GM12878 (cell line): ENCODE data around the gene S100A16. TPM values are rescaled to one million over a fixed set of nuclear protein-coding genes. Genes with fewer than 3 reads are reported as not detected.

Experiments
- ATAC-seq: fragments of 200-7000 bp; cut with Tn5 transposase; 3 replicates; pipeline ENCODE4 v1.9.1; 2020; ENCODE audit warnings: mild to moderate bottlenecking, moderate library complexity
- BruUV-seq: library from RNA; stranded (reverse); fragments of 400-500 nt; replicated peaks from 2 replicates; lab custom pipeline; 2021; lab: Mats Ljungman, UMichigan
- CTCF ChIA-PET: fragments of 300-600 bp; sonication (Branson Sonifier 250); formaldehyde crosslinking; extraction: SDS; loops from one replicate; lab custom pipeline; 2021; ENCODE audit warnings: inconsistent platforms; lab: Yijun Ruan, JAX
- POLR2A ChIA-PET: fragments of 350-600 bp; formaldehyde crosslinking; extraction: SDS; loops from one replicate; lab custom pipeline; 2021; ENCODE audit warnings: inconsistent platforms; lab: Charles Lee
- RAD21 ChIA-PET: fragments of 300-600 bp; sonication (Branson Sonifier 250); formaldehyde crosslinking; loops from one replicate; lab custom pipeline; 2023; ENCODE audit warnings: antibody characterized with exemption; ENCODE audit not compliant: unreplicated experiment; lab: Charles Lee
- SMC1A ChIA-PET: fragments of 300-600 bp; sonication (Branson Sonifier 250); formaldehyde crosslinking; loops from one replicate; lab custom pipeline; 2023; ENCODE audit not compliant: unreplicated experiment, uncharacterized antibody; lab: Charles Lee
- DNase-seq: peaks from one replicate; pipeline ENCODE4 v3.0.0-alpha.2; 2011; ENCODE audit warnings: low read depth, low spot score
- FAIRE-seq: peaks from 3 replicates; lab custom pipeline; 2011; peaks lifted over from hg19 to GRCh38; lab: Jason Lieb, UNC
- H2AFZ ChIP-seq: 2 replicates; pipeline ENCODE4 v1.6.0; 2011; ENCODE audit warnings: low read depth, low read length, control low read depth; ENCODE audit not compliant: control insufficient read depth
- H3K27ac ChIP-seq: 2 replicates; pipeline ENCODE4 v1.5.1; 2011; ENCODE audit warnings: control low read depth; ENCODE audit not compliant: control insufficient read depth, insufficient read depth
- H3K27me3 ChIP-seq, 2 experiments: replicated peaks in 1 of 2; 2 replicates each; pipeline versions ENCODE4 v1.6.0 to v1.6.1; 2011; ENCODE audit warnings: low read length in 1 of 2; ENCODE audit not compliant: control insufficient read depth in 2 of 2, insufficient read depth in 2 of 2
- H3K36me3 ChIP-seq, 2 experiments: 2 replicates each; pipeline ENCODE4 v1.5.1; 2011; ENCODE audit warnings: low read length in 1 of 2; ENCODE audit not compliant: control insufficient read depth in 2 of 2, insufficient read depth in 2 of 2
- H3K4me1 ChIP-seq: 2 replicates; pipeline ENCODE4 v1.6.1; 2011; ENCODE audit warnings: mild to moderate bottlenecking, low read length, moderate library complexity, mixed read lengths; ENCODE audit not compliant: control insufficient read depth, insufficient read depth
- H3K4me2 ChIP-seq: 2 replicates; pipeline ENCODE4 v1.6.0; 2011; ENCODE audit warnings: control low read depth; ENCODE audit not compliant: control insufficient read depth, insufficient read depth
- H3K4me3 ChIP-seq: fragments of 200-600 bp; sonication (generic); 2 replicates; pipeline ENCODE4 v1.5.1; 2016
- H3K79me2 ChIP-seq: 2 replicates; pipeline ENCODE4 v1.6.0; 2011; ENCODE audit warnings: low read length; ENCODE audit not compliant: control insufficient read depth, insufficient read depth
- H3K9ac ChIP-seq: 2 replicates; pipeline ENCODE4 v1.8.0; 2011; ENCODE audit warnings: low read length, control low read depth, mixed read lengths; ENCODE audit not compliant: control insufficient read depth, insufficient read depth
- H3K9me3 ChIP-seq: replicated peaks from 3 replicates; pipeline ENCODE4 v1.5.1; 2011; ENCODE audit warnings: mild to moderate bottlenecking, low read length; ENCODE audit not compliant: control insufficient read depth, insufficient read depth
- H4K20me1 ChIP-seq: 2 replicates; pipeline ENCODE4 v1.6.0; 2011; ENCODE audit not compliant: control insufficient read depth, insufficient read depth
- CBX3 ChIP-seq: fragments of 200-600 bp; sonication (generic); IDR thresholded peaks from 2 replicates; pipeline ENCODE4 v1.6.1; 2016; ENCODE audit warnings: low read depth, borderline replicate concordance
- CBX5 ChIP-seq: sonication (generic); IDR thresholded peaks from 2 replicates; pipeline ENCODE4 v1.6.1; 2016; ENCODE audit warnings: low read depth, moderate library complexity, mild to moderate bottlenecking, inconsistent platforms
- JUNB ChIP-seq: IDR thresholded peaks from 2 replicates; pipeline ENCODE4 v1.6.1; 2016; ENCODE audit warnings: antibody characterized with exemption, mild to moderate bottlenecking
- KAT2A ChIP-seq: conservative IDR thresholded peaks from 2 replicates; pipeline ENCODE4 v1.6.1; 2011; ENCODE audit warnings: low read depth, low read length; ENCODE audit not compliant: control insufficient read depth
- KLF5 ChIP-seq: fragments of 450-650 bp; IDR thresholded peaks from 2 replicates; pipeline ENCODE4 v1.6.1; 2014; ENCODE audit warnings: mild to moderate bottlenecking; ENCODE audit not compliant: partially characterized antibody
- MXI1 ChIP-seq: fragments of 150-350 bp; IDR thresholded peaks from 2 replicates; pipeline ENCODE4 v1.6.1; 2011; ENCODE audit warnings: low read depth, mild to moderate bottlenecking, inconsistent platforms, low read length, improper control_type of control experiment
- NFXL1 ChIP-seq: fragments of 450-650 bp; IDR thresholded peaks from 2 replicates; pipeline ENCODE4 v1.6.1; 2017; ENCODE audit warnings: antibody characterized with exemption, mild to moderate bottlenecking, borderline replicate concordance
- RB1 ChIP-seq: fragments of 450-650 bp; formaldehyde crosslinking; IDR thresholded peaks from 2 replicates; pipeline ENCODE4 v1.6.1; 2017; ENCODE audit warnings: mild to moderate bottlenecking, borderline replicate concordance
- RELB ChIP-seq: fragments of 450-650 bp; IDR thresholded peaks from 2 replicates; pipeline ENCODE4 v1.6.1; 2017; ENCODE audit warnings: low read depth, mild to moderate bottlenecking, moderate library complexity
- SMAD1 ChIP-seq: fragments of 450-650 bp; IDR thresholded peaks from 2 replicates; pipeline ENCODE4 v1.6.1; 2018; ENCODE audit warnings: mild to moderate bottlenecking, low read depth; ENCODE audit not compliant: partially characterized antibody
- SREBF2 ChIP-seq: IDR thresholded peaks from 2 replicates; pipeline ENCODE4 v1.6.1; 2012; ENCODE audit warnings: mild to moderate bottlenecking, low read length
- STAT1 ChIP-seq: fragments of 450-650 bp; conservative IDR thresholded peaks from 2 replicates; pipeline ENCODE4 v1.6.1; 2014; ENCODE audit warnings: antibody characterized with exemption, mild to moderate bottlenecking
- STAT3 ChIP-seq: IDR thresholded peaks from 2 replicates; pipeline ENCODE4 v1.6.1; 2011; ENCODE audit warnings: low read depth, low read length, improper control_type of control experiment
- SUPT20H ChIP-seq: IDR thresholded peaks from 2 replicates; pipeline ENCODE4 v1.6.1; 2011; ENCODE audit warnings: low read depth, mild to moderate bottlenecking, low read length, moderate library complexity, borderline replicate concordance; ENCODE audit not compliant: control insufficient read depth
- TBL1XR1 ChIP-seq: IDR thresholded peaks from 2 replicates; pipeline ENCODE4 v1.6.1; 2012; ENCODE audit warnings: low read depth, low read length, improper control_type of control experiment
- TCF7 ChIP-seq: IDR thresholded peaks from 2 replicates; pipeline ENCODE4 v1.6.1; 2014; ENCODE audit warnings: antibody characterized with exemption, borderline replicate concordance
- ZBTB33 ChIP-seq: fragments of 450-650 bp; IDR thresholded peaks from 2 replicates; pipeline ENCODE4 v1.6.1; 2017; ENCODE audit warnings: mild to moderate bottlenecking
- ZNF217 ChIP-seq: fragments of 450-650 bp; IDR thresholded peaks from 2 replicates; pipeline ENCODE4 v1.6.1; 2017; ENCODE audit warnings: antibody characterized with exemption, mild to moderate bottlenecking
- WGBS: methylation state at CpG from one replicate; pipeline ENCODE4 v1.1.6; 2016; ENCODE audit warnings: low lambda C conversion rate; ENCODE audit not compliant: insufficient replicate concordance, insufficient coverage; ENCODE audit errors: missing lambda C conversion rate; 5-methylcytosine and 5-hydroxymethylcytosine counted together
- in situ Hi-C: fragments of 300-500 bp; cut with MboI; formaldehyde crosslinking; loops from 9 replicates; pipeline ENCODE4 v1.14.3; 2018; ENCODE audit warnings: mixed read lengths
- intact Hi-C: fragments of 100-400 bp; cut with micrococcal nuclease; formaldehyde crosslinking; loops from one replicate; pipeline ENCODE4 v1.14.2; 2022; ENCODE audit not compliant: unreplicated experiment
- polyA plus RNA-seq, 11 experiments: library from polyadenylated mRNA; depleted of rRNA in 4 of 11; unstranded in 6 of 11; stranded (reverse) in 5 of 11; fragments of >200 nt; fragmentation: Nextera tagmentation in 4 of 11; fragmentation: Illumina TruSeq in 1 of 11; extraction: Ambion mirVana in 4 of 11; extraction: Trizol in 1 of 11; gene quantifications; 1 replicate in 1 of 11; 2 replicates in 10 of 11; pipeline versions ENCODE4 v1.2.1 to v1.2.3, GENCODE V29; 2011 to 2016; ENCODE audit warnings: inconsistent platforms in 2 of 11, missing spikeins in 2 of 11, low read depth in 1 of 11
- total RNA-seq, 4 experiments: library from RNA; depleted of rRNA in 3 of 4; stranded (reverse); fragments of >200 nt in 3 of 4; fragmentation: Illumina TruSeq in 1 of 4; extraction: Trizol in 1 of 4; gene quantifications; 2 replicates each; pipeline versions ENCODE4 v1.2.1 to v1.2.3, GENCODE V29; 2013 to 2021
- TF ChIP-seq, protein P1 (sequence below): fragments of 450-650 bp; conservative IDR thresholded peaks from 2 replicates; pipeline ENCODE4 v1.6.1; 2017; ENCODE audit warnings: mild to moderate bottlenecking, moderate library complexity

The S100A16 gene
- total and polyA plus RNA-seq, 10 of the 15 experiments (the other 5 are each of a cell fraction or from before 2014, with no cell fraction given), result 0.14 to 0.51 (median 0.25) TPM; not detected in 6

DNA sequence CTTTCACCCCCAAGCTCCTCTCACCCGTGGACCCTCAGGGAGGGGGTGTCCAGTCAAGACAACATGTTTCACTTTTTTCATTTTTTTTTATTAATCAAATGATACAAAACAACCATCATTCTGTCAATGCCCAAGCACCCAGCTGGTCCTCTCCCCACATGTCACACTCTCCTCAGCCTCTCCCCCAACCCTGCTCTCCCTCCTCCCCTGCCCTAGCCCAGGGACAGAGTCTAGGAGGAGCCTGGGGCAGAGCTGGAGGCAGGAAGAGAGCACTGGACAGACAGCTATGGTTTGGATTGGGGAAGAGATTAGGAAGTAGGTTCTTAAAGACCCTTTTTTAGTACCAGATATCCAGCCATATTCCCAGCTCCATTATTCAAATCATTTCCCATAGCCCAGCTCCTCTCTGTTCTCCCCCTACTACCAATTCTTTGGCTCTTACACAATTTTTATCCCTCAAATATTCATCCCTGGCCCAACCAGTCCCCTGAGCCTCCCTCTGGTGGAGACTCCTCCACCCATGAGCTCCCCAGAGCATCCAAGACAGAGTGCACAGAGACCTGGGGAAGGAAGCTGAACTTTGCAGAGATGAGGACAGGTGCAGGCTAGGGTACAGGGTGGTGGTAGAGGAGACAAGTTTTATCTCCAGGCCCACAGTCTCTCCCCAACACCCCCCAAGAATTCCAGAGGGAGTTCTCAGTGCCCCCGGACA lies 1.4 kb upstream of the S100A16 start:
- no peak for FAIRE-seq
- intact Hi-C loops, result no loop called here
- H2AFZ ChIP-seq, result no peak overlapping the region
- WGBS, result 32% methylated on average over 2 of the region's 2 CpGs
- H3K4me3 ChIP-seq, result no peak overlapping the region
- no peak overlapping the region for H3K9ac ChIP-seq
- H3K9me3 ChIP-seq, result no peaks in the 10 kb centered on the region
- no peak overlapping the region for H3K4me2 ChIP-seq
- no peaks in the 10 kb centered on the region for H3K36me3 ChIP-seq
- in situ Hi-C loops, result no loop called here
- TF ChIP-seq MXI1 (no peak), STAT1 (no peak), TBL1XR1 (no peak), SMAD1 (no peak), STAT3 (no peak), RB1 (no peak), TCF7 (no peak), KAT2A (no peak), ZNF217 (no peak), ZBTB33 (no peak), SREBF2 (no peak), CBX5 (no peak), CBX3 (no peak), JUNB (no peak), RELB (no peak), SUPT20H (no peak), KLF5 (no peak), NFXL1 (no peak)
- TF ChIP-seq, protein P1, sequence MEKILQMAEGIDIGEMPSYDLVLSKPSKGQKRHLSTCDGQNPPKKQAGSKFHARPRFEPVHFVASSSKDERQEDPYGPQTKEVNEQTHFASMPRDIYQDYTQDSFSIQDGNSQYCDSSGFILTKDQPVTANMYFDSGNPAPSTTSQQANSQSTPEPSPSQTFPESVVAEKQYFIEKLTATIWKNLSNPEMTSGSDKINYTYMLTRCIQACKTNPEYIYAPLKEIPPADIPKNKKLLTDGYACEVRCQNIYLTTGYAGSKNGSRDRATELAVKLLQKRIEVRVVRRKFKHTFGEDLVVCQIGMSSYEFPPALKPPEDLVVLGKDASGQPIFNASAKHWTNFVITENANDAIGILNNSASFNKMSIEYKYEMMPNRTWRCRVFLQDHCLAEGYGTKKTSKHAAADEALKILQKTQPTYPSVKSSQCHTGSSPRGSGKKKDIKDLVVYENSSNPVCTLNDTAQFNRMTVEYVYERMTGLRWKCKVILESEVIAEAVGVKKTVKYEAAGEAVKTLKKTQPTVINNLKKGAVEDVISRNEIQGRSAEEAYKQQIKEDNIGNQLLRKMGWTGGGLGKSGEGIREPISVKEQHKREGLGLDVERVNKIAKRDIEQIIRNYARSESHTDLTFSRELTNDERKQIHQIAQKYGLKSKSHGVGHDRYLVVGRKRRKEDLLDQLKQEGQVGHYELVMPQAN, result no peak
- RAD21 ChIA-PET, result interaction anchor here (2.8 to 6.2 kb wide), 2 partner anchors 16 to 43 kb away, joined by 14 to 60 read pairs; no protein-coding TSS in a partner anchor
- no TSS peak for BruUV-seq
- H4K20me1 ChIP-seq, result no peaks in the 10 kb centered on the region
- CTCF ChIA-PET, result interaction anchor here (1.2 to 7.8 kb wide), 7 partner anchors 9 to 119 kb away, joined by 3 to 106 read pairs (median 6); partner anchors contain the start of genes S100A1 and S100A13
- no peak for ATAC-seq
- POLR2A ChIA-PET, result interaction anchor here (0.6 to 1.7 kb wide), 5 partner anchors 8 to 75 kb away, joined by 3 to 5 read pairs (median 4); no protein-coding TSS in a partner anchor
- SMC1A ChIA-PET, result interaction anchor here (1.0 to 2.1 kb wide), 6 partner anchors 16 to 104 kb away, joined by 3 to 12 read pairs (median 4); partner anchors contain the start of gene CHTOP
- no peaks in the 10 kb centered on the region for H3K27me3 ChIP-seq
- H3K4me1 ChIP-seq, result peaks cover 14% of the 10 kb centered on the region
- no peak for DNase-seq
- no peaks in the 10 kb centered on the region for H3K79me2 ChIP-seq
- H3K27ac ChIP-seq, result no peak overlapping the region
